ENCODE results near the gene STOX1.

GRCh38 chr10:68878496-68878895 is 51.2 kb downstream of the STOX1 start:
- no peak for TF ChIP-seq CTCF (IDR thresholded peaks at IDR 0.05; ENCODE audit: control extremely low read depth in 1 of 3, insufficient read depth in 1 of 3, low read depth in 1 of 3, low read length in 3 of 3)
- no peak for TF ChIP-seq RNF2 (IDR thresholded peaks at IDR 0.05; ENCODE audit: borderline replicate concordance, low read depth, low read length, missing control alignments, poor library complexity, severe bottlenecking)
- no peak for TF ChIP-seq SP1 (IDR thresholded peaks at IDR 0.05; ENCODE audit: low read depth, low read length)
- no peak for TF ChIP-seq MAX (IDR thresholded peaks at IDR 0.05)
- TF ChIP-seq NANOG (IDR thresholded peaks at IDR 0.05; ENCODE audit: insufficient read depth, low read depth, low read length, poor library complexity, severe bottlenecking) = no peak
- TF ChIP-seq JUND (IDR thresholded peaks at IDR 0.05; ENCODE audit: low read length) = no peak
- TF ChIP-seq BRCA1 (IDR thresholded peaks at IDR 0.05; ENCODE audit: low read depth, low read length) = no peak
- TF ChIP-seq USF2 (IDR thresholded peaks at IDR 0.05; ENCODE audit: low read length) = no peak
- TF ChIP-seq RAD21 (IDR thresholded peaks at IDR 0.05 in 1 of 2, conservative IDR thresholded peaks at IDR 0.05 in 1 of 2; ENCODE audit: low read depth in 2 of 2, low read length in 2 of 2) = no peak
- no peak for TF ChIP-seq CREB1 (IDR thresholded peaks at IDR 0.05)
- no peak for TF ChIP-seq RXRA (IDR thresholded peaks at IDR 0.05; ENCODE audit: insufficient read depth, low read depth, low read length)

Data from H1 (cell line).